B cell (primary cell): ENCODE measurements around the gene KCNQ2. TPM values are rescaled to one million over a fixed set of nuclear protein-coding genes. Genes with fewer than 3 reads are reported as not detected.
A peak's percentile ranks its signal among the peaks of the same experiment; 100 is the strongest.

Experiments
- ATAC-seq: fragments of 200-7000 bp; cut with Tn5 transposase; one replicate; pipeline ENCODE4 v1.10.0; 2021; ENCODE audit warnings: low read depth, mild to moderate bottlenecking, moderate number of reproducible peaks, moderate library complexity
- CTCF ChIA-PET: fragments of 350-600 bp; sonication (Branson Sonifier 250); formaldehyde crosslinking; loops from one replicate; lab custom pipeline; 2021; ENCODE audit warnings: antibody characterized with exemption, inconsistent platforms; lab: Charles Lee
- POLR2A ChIA-PET: fragments of 350-600 bp; sonication (Branson Sonifier 250); formaldehyde crosslinking; loops from one replicate; lab custom pipeline; 2021; ENCODE audit warnings: antibody characterized with exemption; lab: Charles Lee
- DNase-seq: peaks from one replicate; pipeline ENCODE4 v3.0.0; 2013
- H2AFZ ChIP-seq: 2 replicates; pipeline ENCODE4 v1.6.1; 2012; ENCODE audit warnings: mild to moderate bottlenecking, low read depth, low read length; ENCODE audit not compliant: insufficient read depth, poor library complexity, severe bottlenecking
- H3K27ac ChIP-seq, 2 donors: 1 replicate in 1 of 2; 2 replicates in 1 of 2; pipeline ENCODE4 v1.5.1; 2012 to 2013; ENCODE audit warnings: low read length in 2 of 2, mild to moderate bottlenecking in 2 of 2, moderate library complexity in 1 of 2
- H3K27me3 ChIP-seq, 4 experiments: fragments of 200-600 bp in 1 of 4; sonication (generic) in 1 of 4; replicated peaks in 1 of 4; 1 replicate in 2 of 4; 2 replicates in 2 of 4; pipeline versions ENCODE4 v1.6.1 to v1.7.0; 2013 to 2016; ENCODE audit warnings: low read length in 3 of 4, mild to moderate bottlenecking in 2 of 4, mixed read lengths in 1 of 4, moderate library complexity in 1 of 4; ENCODE audit not compliant: insufficient read depth in 4 of 4, control insufficient read depth in 3 of 4; ENCODE audit errors: control extremely low read depth in 1 of 4
- H3K36me3 ChIP-seq, 2 experiments: replicated peaks in 1 of 2; 1 replicate in 1 of 2; 2 replicates in 1 of 2; pipeline versions ENCODE4 v1.6.1 to v1.7.1; 2013; ENCODE audit warnings: low read length in 1 of 2; ENCODE audit not compliant: insufficient read depth in 2 of 2, control insufficient read depth in 1 of 2; ENCODE audit errors: control extremely low read depth in 1 of 2, extremely low read depth in 1 of 2
- H3K4me1 ChIP-seq, 2 donors: fragments of 200-600 bp in 1 of 2; sonication (generic) in 1 of 2; 1 replicate in 1 of 2; 2 replicates in 1 of 2; pipeline versions ENCODE4 v1.5.1 to v1.6.1; 2013 to 2017; ENCODE audit warnings: low read length in 2 of 2; ENCODE audit not compliant: control insufficient read depth in 2 of 2, insufficient read depth in 2 of 2
- H3K4me2 ChIP-seq: replicated peaks from 2 replicates; pipeline ENCODE3; 2012; ENCODE audit warnings: mild to moderate bottlenecking, low read depth, low read length; ENCODE audit not compliant: poor library complexity, severe bottlenecking
- H3K4me3 ChIP-seq, 5 experiments: fragments of 200-600 bp in 1 of 5; sonication (generic) in 1 of 5; 1 replicate in 3 of 5; 2 replicates in 2 of 5; pipeline versions ENCODE4 v1.5.1 to v1.7.0; 2011 to 2016; ENCODE audit warnings: low read length in 4 of 5, mild to moderate bottlenecking in 4 of 5, low read depth in 2 of 5, control low read depth in 1 of 5, moderate library complexity in 1 of 5; ENCODE audit not compliant: insufficient read depth in 1 of 5; ENCODE audit errors: control extremely low read depth in 1 of 5, extremely low read depth in 1 of 5
- H3K79me2 ChIP-seq: fragments of 200-600 bp; sonication (generic); one replicate; pipeline ENCODE4 v1.6.0; 2016; ENCODE audit warnings: low read length; ENCODE audit not compliant: control insufficient read depth, insufficient read depth
- H3K9ac ChIP-seq: fragments of 200-600 bp; sonication (generic); 2 replicates; pipeline ENCODE4 v1.6.1; 2017; ENCODE audit warnings: mild to moderate bottlenecking, low read length, moderate library complexity
- H3K9me3 ChIP-seq, 3 donors: one replicate each; pipeline versions ENCODE4 v1.6.1 to v1.7.1; 2013; ENCODE audit warnings: low read length in 2 of 3; ENCODE audit not compliant: control insufficient read depth in 2 of 3, insufficient read depth in 1 of 3; ENCODE audit errors: control extremely low read depth in 1 of 3
- H4K20me1 ChIP-seq: 2 replicates; pipeline ENCODE4 v1.6.0; 2012; ENCODE audit warnings: mild to moderate bottlenecking, low read length; ENCODE audit not compliant: insufficient read depth, control insufficient read depth, poor library complexity, severe bottlenecking
- H3K27ac Mint-ChIP-seq: one replicate; pipeline ENCODE4 v1.8.0; 2021; ENCODE audit warnings: mixed read lengths
- H3K27me3 Mint-ChIP-seq: one replicate; pipeline ENCODE4 v1.8.0; 2021; ENCODE audit warnings: mixed read lengths
- H3K4me1 Mint-ChIP-seq: one replicate; pipeline ENCODE4 v1.8.0; 2021; ENCODE audit warnings: mixed read lengths
- H3K4me3 Mint-ChIP-seq: one replicate; pipeline ENCODE4 v1.8.0; 2021; ENCODE audit warnings: mixed read lengths
- H3K9me3 Mint-ChIP-seq: one replicate; pipeline ENCODE4 v1.8.0; 2022; ENCODE audit warnings: mixed read lengths; ENCODE audit not compliant: insufficient read depth
- EZH2 ChIP-seq: IDR thresholded peaks from 2 replicates; pipeline ENCODE4 v1.6.1; 2012; ENCODE audit warnings: borderline replicate concordance, low read depth, mild to moderate bottlenecking, moderate library complexity, low read length; ENCODE audit not compliant: insufficient read depth, poor library complexity, severe bottlenecking
- WGBS: methylation state at CpG from one replicate; pipeline ENCODE4 v1.1.5; 2013; ENCODE audit warnings: missing lambda C conversion rate; ENCODE audit not compliant: insufficient coverage; 5-methylcytosine and 5-hydroxymethylcytosine counted together
- intact Hi-C: fragments of 100-400 bp; cut with micrococcal nuclease; formaldehyde crosslinking; loops from one replicate; pipeline ENCODE4 v1.10.0; 2022
- polyA plus RNA-seq: library from polyadenylated mRNA; depleted of rRNA; stranded (reverse); fragments of >200 nt; gene quantifications from 2 replicates; pipeline ENCODE4 v1.2.3, GENCODE V29; 2012
- total RNA-seq, 2 donors: library from RNA; stranded (reverse); fragments of 120-200 nt in 1 of 2; gene quantifications; 1 replicate in 1 of 2; 2 replicates in 1 of 2; pipeline versions ENCODE4 v1.2.3 to v1.2.4, GENCODE V29; 2013 to 2022
- TF ChIP-seq, protein P1 (sequence below): fragments of 200-600 bp; IDR thresholded peaks from one replicate; pipeline ENCODE4 v1.8.0; 2022; ENCODE audit warnings: antibody characterized with exemption, mild to moderate bottlenecking

The KCNQ2 gene
- total and polyA plus RNA-seq, 2 donors (not counting 1 experiment from before 2014, with no cell fraction given) = 0.12 TPM; not detected in 1

DNA sequence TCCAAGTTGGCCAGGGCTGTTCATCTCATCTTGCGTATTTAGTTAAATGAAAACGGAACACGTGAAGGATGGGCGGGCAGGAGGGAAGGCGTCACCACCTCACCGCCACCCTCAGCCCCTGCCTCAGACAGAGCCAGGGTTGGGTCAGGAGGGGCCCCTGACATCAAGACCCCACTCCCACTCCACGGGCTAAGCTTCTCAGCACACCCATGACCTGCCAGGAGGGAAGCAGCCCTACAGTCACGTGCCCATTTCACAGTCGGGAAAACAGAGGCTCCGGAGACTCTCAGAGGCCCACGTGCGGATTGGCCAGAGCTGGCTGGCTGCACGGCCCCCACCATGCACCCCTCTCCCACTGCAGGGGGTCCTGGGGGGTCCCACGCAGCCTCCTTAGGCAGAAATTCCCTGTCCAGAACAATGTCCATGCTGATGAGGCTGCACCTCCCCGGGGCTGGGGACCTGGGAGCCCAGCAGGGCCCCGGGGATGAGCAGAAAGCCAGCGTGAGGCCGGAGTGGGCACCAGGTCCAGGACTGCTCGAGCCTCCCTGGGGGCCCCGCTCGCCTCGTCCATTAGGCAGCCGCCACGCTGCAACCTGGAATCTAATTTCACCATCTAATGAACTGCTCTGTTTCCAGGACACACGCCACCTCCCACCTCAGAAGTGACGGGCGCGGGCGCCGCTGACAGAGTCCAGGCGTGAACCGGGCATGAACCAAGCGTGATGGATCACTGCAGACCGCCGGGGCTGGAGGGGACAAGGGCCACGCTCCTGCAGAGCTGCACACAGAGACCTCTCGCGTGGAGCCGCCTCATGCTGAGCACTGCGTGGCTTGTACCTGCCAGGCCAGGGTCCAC, 15.8 kb downstream of the KCNQ2 start:
- Histone ChIP-seq H3K4me1 (peaks cover 7 to 16% of the 10 kb centered on the region in 2 donors), H3K27me3 (peaks cover 0 to 19% (median 6%) of the 10 kb centered on the region in 4 experiments), H2AFZ (no peak overlapping the region), H3K9me3 (peaks cover 0 to 6% (median 0%) of the 10 kb centered on the region in 3 donors), H3K4me3 (no peak overlapping the region), H3K36me3 (no peaks in the 10 kb centered on the region), H3K4me2 (peak overlapping the region; percentile 34), H3K9ac (no peak overlapping the region), H4K20me1 (no peaks in the 10 kb centered on the region), H3K79me2 (no peaks in the 10 kb centered on the region), H3K27ac (no peak overlapping the region)
- Mint-ChIP-seq H3K27ac (no peak overlapping the region), H3K27me3 (peaks cover 22% of the 10 kb centered on the region), H3K9me3 (no peaks in the 10 kb centered on the region), H3K4me3 (no peak overlapping the region), H3K4me1 (peaks cover 11% of the 10 kb centered on the region)
- TF ChIP-seq, protein P1, sequence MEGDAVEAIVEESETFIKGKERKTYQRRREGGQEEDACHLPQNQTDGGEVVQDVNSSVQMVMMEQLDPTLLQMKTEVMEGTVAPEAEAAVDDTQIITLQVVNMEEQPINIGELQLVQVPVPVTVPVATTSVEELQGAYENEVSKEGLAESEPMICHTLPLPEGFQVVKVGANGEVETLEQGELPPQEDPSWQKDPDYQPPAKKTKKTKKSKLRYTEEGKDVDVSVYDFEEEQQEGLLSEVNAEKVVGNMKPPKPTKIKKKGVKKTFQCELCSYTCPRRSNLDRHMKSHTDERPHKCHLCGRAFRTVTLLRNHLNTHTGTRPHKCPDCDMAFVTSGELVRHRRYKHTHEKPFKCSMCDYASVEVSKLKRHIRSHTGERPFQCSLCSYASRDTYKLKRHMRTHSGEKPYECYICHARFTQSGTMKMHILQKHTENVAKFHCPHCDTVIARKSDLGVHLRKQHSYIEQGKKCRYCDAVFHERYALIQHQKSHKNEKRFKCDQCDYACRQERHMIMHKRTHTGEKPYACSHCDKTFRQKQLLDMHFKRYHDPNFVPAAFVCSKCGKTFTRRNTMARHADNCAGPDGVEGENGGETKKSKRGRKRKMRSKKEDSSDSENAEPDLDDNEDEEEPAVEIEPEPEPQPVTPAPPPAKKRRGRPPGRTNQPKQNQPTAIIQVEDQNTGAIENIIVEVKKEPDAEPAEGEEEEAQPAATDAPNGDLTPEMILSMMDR = no peak
- no peak for TF ChIP-seq EZH2
- POLR2A ChIA-PET = no interaction called here
- intact Hi-C loops = no loop called here
- ATAC-seq = no peak
- 86% methylated on average over 34 of the region's 40 CpGs for WGBS
- no peak for DNase-seq
- CTCF ChIA-PET = no interaction called here

- no peaks in the 10 kb centered on the region for H3K36me3 ChIP-seq
- ChIA-PET POLR2A (no interaction called here), CTCF (no interaction called here)
- DNase-seq = no peak
- peaks cover 0 to 19% (median 6%) of the 10 kb centered on the region in 4 experiments for H3K27me3 ChIP-seq
- intact Hi-C loops = no loop called here
- Mint-ChIP-seq H3K4me1 (peaks cover 11% of the 10 kb centered on the region), H3K27ac (no peak overlapping the region), H3K9me3 (no peaks in the 10 kb centered on the region), H3K4me3 (no peak overlapping the region), H3K27me3 (peaks cover 15% of the 10 kb centered on the region)
- peaks cover 0 to 6% (median 0%) of the 10 kb centered on the region in 3 donors for H3K9me3 ChIP-seq
- no peak overlapping the region for H2AFZ ChIP-seq
- no peak overlapping the region for H3K4me3 ChIP-seq
- no peak overlapping the region for H3K4me2 ChIP-seq
- no peak for ATAC-seq
- no peaks in the 10 kb centered on the region for H3K79me2 ChIP-seq
- peaks cover 7 to 16% of the 10 kb centered on the region in 2 donors for H3K4me1 ChIP-seq
- TF ChIP-seq EZH2 = no peak
- TF ChIP-seq, protein P1 = no peak
- no peaks in the 10 kb centered on the region for H4K20me1 ChIP-seq
- 80% methylated on average over 4 of the region's 10 CpGs for WGBS
- H3K9ac ChIP-seq = no peak overlapping the region
- H3K27ac ChIP-seq = no peak overlapping the region
Observed at GRCh38 chr20:63455568-63455859, 16.9 kb downstream of the KCNQ2 start.
